Uterus (tissue), 4 donors: ENCODE results near the gene VANGL2. TPM values are rescaled to one million over a fixed set of nuclear protein-coding genes. Genes with fewer than 3 reads are reported as not detected.

Source experiments
- DNase-seq, 2 donors: peaks; one replicate each; pipeline ENCODE4 v3.0.0-alpha.2; 2019 to 2020
- H3K27ac ChIP-seq, 2 donors: fragments of 200-600 bp; sonication (generic); 1 replicate in 1 of 2; 2 replicates in 1 of 2; pipeline ENCODE4 v1.5.1; 2016 to 2018
- H3K27me3 ChIP-seq, 2 donors: fragments of 200-600 bp; sonication (generic); one replicate each; pipeline ENCODE4 v1.5.1; 2018 to 2019; ENCODE audit warnings: control low read depth in 1 of 2
- H3K36me3 ChIP-seq, 2 donors: fragments of 200-600 bp; sonication (generic); one replicate each; pipeline ENCODE4 v1.5.1; 2019; ENCODE audit warnings: control low read depth in 1 of 2
- H3K4me1 ChIP-seq, 2 donors: fragments of 200-600 bp; sonication (generic); one replicate each; pipeline ENCODE4 v1.5.1; 2018 to 2019; ENCODE audit warnings: control low read depth in 1 of 2
- H3K4me3 ChIP-seq, 2 donors: fragments of 200-600 bp; sonication (generic); 1 replicate in 1 of 2; 2 replicates in 1 of 2; pipeline ENCODE4 v1.5.1; 2018 to 2019; ENCODE audit warnings: mild to moderate bottlenecking in 1 of 2
- H3K9me3 ChIP-seq, 2 donors: fragments of 200-600 bp; sonication (generic); one replicate each; pipeline ENCODE4 v1.5.1; 2019; ENCODE audit warnings: control low read depth in 1 of 2
- POLR2A ChIP-seq, 2 donors: fragments of 450-650 bp; IDR thresholded peaks; one replicate each; pipeline ENCODE4 v1.6.1; 2016; ENCODE audit warnings: antibody characterized with exemption in 2 of 2, mild to moderate bottlenecking in 1 of 2, moderate library complexity in 1 of 2
- intact Hi-C: fragments of 100-400 bp; cut with DNase I; formaldehyde crosslinking; loops from one replicate; pipeline ENCODE4 v1.15.1; 2023; ENCODE audit warnings: low total_unique reads
- total RNA-seq, 4 donors: library from RNA; depleted of rRNA in 3 of 4; stranded (reverse); fragments of >200 nt in 3 of 4; gene quantifications; one replicate each; pipeline versions ENCODE4 v1.1.0 to v1.2.4, GENCODE V29; 2014 to 2023
- TF ChIP-seq, protein P1 (sequence below), 4 experiments: fragments of 200-600 bp in 2 of 4; fragments of 450-650 bp in 2 of 4; sonication (generic) in 2 of 4; IDR thresholded peaks; one replicate each; pipeline ENCODE4 v1.5.1; 2016 to 2019; ENCODE audit warnings: antibody characterized with exemption in 4 of 4, mild to moderate bottlenecking in 2 of 4, moderate library complexity in 1 of 4
- donor health status: DM: yes; HTN: yes; CAD: no.

The VANGL2 gene
- total RNA-seq, 4 donors from 2014 or later, result 0.26 to 14.1 (median 4.7) TPM

DNA sequence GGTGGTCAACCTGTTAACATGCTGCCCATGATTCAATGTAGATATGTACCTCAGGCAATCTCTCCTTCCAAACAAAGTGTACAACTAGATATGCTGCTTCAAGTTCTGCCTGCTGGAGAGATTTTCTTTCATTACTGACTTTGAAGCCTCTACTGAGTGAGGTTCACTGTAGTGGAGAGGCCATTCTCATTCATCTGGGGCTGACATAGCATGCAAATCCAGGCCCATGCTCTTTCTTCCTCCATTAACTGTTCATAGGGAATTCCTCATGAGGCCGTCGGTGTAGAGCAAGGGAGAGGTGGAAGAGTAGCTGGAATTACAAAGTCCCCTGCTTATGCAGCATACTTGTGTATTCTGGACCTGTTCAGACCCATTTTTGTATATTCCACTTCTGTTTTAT is 38.6 kb downstream of the VANGL2 start:
- TF ChIP-seq POLR2A (IDR thresholded peaks at IDR 0.05), result no peak
- TF ChIP-seq, protein P1, sequence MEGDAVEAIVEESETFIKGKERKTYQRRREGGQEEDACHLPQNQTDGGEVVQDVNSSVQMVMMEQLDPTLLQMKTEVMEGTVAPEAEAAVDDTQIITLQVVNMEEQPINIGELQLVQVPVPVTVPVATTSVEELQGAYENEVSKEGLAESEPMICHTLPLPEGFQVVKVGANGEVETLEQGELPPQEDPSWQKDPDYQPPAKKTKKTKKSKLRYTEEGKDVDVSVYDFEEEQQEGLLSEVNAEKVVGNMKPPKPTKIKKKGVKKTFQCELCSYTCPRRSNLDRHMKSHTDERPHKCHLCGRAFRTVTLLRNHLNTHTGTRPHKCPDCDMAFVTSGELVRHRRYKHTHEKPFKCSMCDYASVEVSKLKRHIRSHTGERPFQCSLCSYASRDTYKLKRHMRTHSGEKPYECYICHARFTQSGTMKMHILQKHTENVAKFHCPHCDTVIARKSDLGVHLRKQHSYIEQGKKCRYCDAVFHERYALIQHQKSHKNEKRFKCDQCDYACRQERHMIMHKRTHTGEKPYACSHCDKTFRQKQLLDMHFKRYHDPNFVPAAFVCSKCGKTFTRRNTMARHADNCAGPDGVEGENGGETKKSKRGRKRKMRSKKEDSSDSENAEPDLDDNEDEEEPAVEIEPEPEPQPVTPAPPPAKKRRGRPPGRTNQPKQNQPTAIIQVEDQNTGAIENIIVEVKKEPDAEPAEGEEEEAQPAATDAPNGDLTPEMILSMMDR (IDR thresholded peaks at IDR 0.05), result no peak
- no peak overlapping the region for H3K27ac ChIP-seq
- DNase-seq, result no peak
- no peaks in the 10 kb centered on the region for H3K27me3 ChIP-seq
- H3K4me3 ChIP-seq, result no peak overlapping the region
- intact Hi-C loops, result no loop called here
- no peaks in the 10 kb centered on the region for H3K36me3 ChIP-seq
- H3K9me3 ChIP-seq, result no peaks in the 10 kb centered on the region
- no peaks in the 10 kb centered on the region for H3K4me1 ChIP-seq

DNA sequence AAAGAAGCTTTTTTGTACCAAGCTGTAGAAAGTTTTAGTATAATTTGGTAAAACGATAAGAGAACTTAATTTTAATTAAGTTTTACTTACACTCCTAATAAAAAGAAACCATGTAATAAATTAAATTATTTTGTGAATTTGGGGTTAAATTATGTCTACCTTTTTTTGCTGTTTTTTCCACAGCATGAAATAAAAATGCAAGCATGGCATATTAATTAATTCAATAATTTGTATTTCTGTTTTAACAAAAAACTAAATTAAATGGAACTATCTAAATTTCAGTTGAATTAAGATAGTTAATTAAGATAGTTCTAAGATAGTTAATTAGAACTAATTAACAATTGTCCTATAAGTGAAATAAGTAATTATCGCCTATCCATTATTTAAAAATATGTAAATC is 39.4 kb downstream of the VANGL2 start:
- no peaks in the 10 kb centered on the region for H3K36me3 ChIP-seq
- TF ChIP-seq, protein P1 (IDR thresholded peaks at IDR 0.05), result no peak
- no peak for TF ChIP-seq POLR2A (IDR thresholded peaks at IDR 0.05)
- no peak overlapping the region for H3K27ac ChIP-seq
- H3K4me1 ChIP-seq, result no peaks in the 10 kb centered on the region
- H3K27me3 ChIP-seq, result no peaks in the 10 kb centered on the region
- intact Hi-C loops, result no loop called here
- no peak overlapping the region for H3K4me3 ChIP-seq
- no peak for DNase-seq
- H3K9me3 ChIP-seq, result no peaks in the 10 kb centered on the region

DNA sequence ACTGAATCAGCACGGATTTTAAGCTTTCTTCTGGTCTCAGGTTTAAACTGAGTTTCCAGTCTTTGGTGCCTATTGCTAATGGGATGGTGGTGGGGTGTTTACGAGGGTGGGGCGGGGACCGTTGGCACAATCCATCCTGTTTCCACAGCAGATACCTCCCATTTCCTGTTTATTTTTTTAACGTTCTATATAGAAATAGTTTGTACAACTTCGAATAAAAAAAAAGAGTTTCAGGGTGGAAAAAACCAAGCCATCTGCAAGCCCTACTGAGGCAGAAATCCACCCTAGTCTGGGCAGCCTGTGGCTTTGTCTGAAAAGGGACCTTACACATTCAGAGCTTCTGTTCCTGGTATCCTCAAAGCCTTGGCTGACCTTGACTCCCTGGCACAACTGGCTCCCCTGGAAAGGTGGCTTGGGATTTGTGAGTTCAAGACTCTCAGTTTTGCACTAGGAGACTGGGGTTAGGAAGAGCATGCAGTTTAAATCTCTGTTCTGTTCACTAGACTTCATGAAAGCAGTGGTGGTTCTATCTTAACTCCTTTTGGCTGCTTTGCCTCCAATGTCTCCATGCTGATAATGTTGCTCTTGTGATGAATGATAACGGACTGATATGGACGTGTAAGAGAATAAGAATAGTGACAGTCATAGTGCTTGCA is 46.7 kb downstream of the VANGL2 start:
- DNase-seq, result no peak
- no peaks in the 10 kb centered on the region for H3K36me3 ChIP-seq
- no peaks in the 10 kb centered on the region for H3K4me1 ChIP-seq
- H3K27ac ChIP-seq, result no peak overlapping the region
- no peak overlapping the region for H3K4me3 ChIP-seq
- TF ChIP-seq, protein P1 (IDR thresholded peaks at IDR 0.05), result no peak
- no peak for TF ChIP-seq POLR2A (IDR thresholded peaks at IDR 0.05)
- H3K9me3 ChIP-seq, result no peaks in the 10 kb centered on the region
- intact Hi-C loops, result no loop called here
- H3K27me3 ChIP-seq, result no peaks in the 10 kb centered on the region

GRCh38 chr1:160449494-160449893 is 49.1 kb downstream of the VANGL2 start:
- no peaks in the 10 kb centered on the region for H3K9me3 ChIP-seq
- H3K27me3 ChIP-seq, result no peaks in the 10 kb centered on the region
- no peak for TF ChIP-seq POLR2A (IDR thresholded peaks at IDR 0.05)
- TF ChIP-seq, protein P1 (IDR thresholded peaks at IDR 0.05), result no peak
- H3K27ac ChIP-seq, result no peak overlapping the region
- no peak overlapping the region for H3K4me3 ChIP-seq
- no peak for DNase-seq
- no peaks in the 10 kb centered on the region for H3K36me3 ChIP-seq
- no peaks in the 10 kb centered on the region for H3K4me1 ChIP-seq
- intact Hi-C loops, result no loop called here

- Histone ChIP-seq H3K4me1 (no peaks in the 10 kb centered on the region), H3K9me3 (no peaks in the 10 kb centered on the region), H3K27ac (no peak overlapping the region), H3K36me3 (no peaks in the 10 kb centered on the region), H3K27me3 (no peaks in the 10 kb centered on the region), H3K4me3 (no peak overlapping the region)
- TF ChIP-seq, protein P1 (IDR thresholded peaks at IDR 0.05), result no peak
- no peak for TF ChIP-seq POLR2A (IDR thresholded peaks at IDR 0.05)
- DNase-seq, result no peak
- intact Hi-C loops, result no loop called here
Observed at GRCh38 chr1:160451119-160451858, 50.9 kb downstream of the VANGL2 start.
